GM06990 (cell line): ENCODE measurements around the gene PROCA1.

Source experiments
- DNase-seq: peaks from one replicate; pipeline ENCODE4 v3.0.0-alpha.2; 2011; ENCODE audit not compliant: insufficient read length; ENCODE audit errors: extremely low read depth
- H3K27me3 ChIP-seq: replicated peaks from 2 replicates; pipeline ENCODE4 v1.6.0; 2011; ENCODE audit warnings: low read length; ENCODE audit not compliant: control insufficient read depth, insufficient read depth
- H3K36me3 ChIP-seq: 2 replicates; pipeline ENCODE4 v1.5.1; 2011; ENCODE audit warnings: low read length; ENCODE audit not compliant: control insufficient read depth, insufficient read depth
- H3K4me3 ChIP-seq: replicated peaks from 2 replicates; pipeline ENCODE4 v1.5.1; 2011; ENCODE audit warnings: low read depth, mild to moderate bottlenecking, control low read depth, low read length
- CTCF ChIP-seq: IDR thresholded peaks from 2 replicates; pipeline ENCODE4 v1.5.1; 2011; ENCODE audit warnings: low read length, control low read depth, mild to moderate bottlenecking, inconsistent platforms; ENCODE audit not compliant: insufficient read depth, poor library complexity, severe bottlenecking

PROCA1 gene

GRCh38 chr17:28755486-28755885, 43.8 kb upstream of the PROCA1 start:
- DNase-seq: no peak
- Histone ChIP-seq H3K27me3 (no peaks in the 10 kb centered on the region), H3K36me3 (peaks cover 20% of the 10 kb centered on the region), H3K4me3 (no peak overlapping the region)
- TF ChIP-seq CTCF: no peak

GRCh38 chr17:28751600-28752366, 40.1 kb upstream of the PROCA1 start:
- Histone ChIP-seq H3K36me3 (peaks cover 33% of the 10 kb centered on the region), H3K27me3 (no peaks in the 10 kb centered on the region), H3K4me3 (no peak overlapping the region)
- DNase-seq: no peak
- TF ChIP-seq CTCF: no peak

GRCh38 chr17:28750178-28751047, 38.7 kb upstream of the PROCA1 start:
- peak; percentile 75 for DNase-seq
- Histone ChIP-seq H3K27me3 (no peaks in the 10 kb centered on the region), H3K36me3 (peaks cover 46% of the 10 kb centered on the region)

GRCh38 chr17:28749516-28750177, 38.0 kb upstream of the PROCA1 start:
- DNase-seq: no peak
- TF ChIP-seq CTCF: no peak
- Histone ChIP-seq H3K36me3 (peaks cover 46% of the 10 kb centered on the region), H3K27me3 (no peaks in the 10 kb centered on the region), H3K4me3 (no peak overlapping the region)

More at GRCh38 chr17:28750178-28751047, 38.7 kb upstream of the PROCA1 start:
- peak; percentile 100 for TF ChIP-seq CTCF
- no peak overlapping the region for H3K4me3 ChIP-seq

GRCh38 chr17:28748852-28749515, 37.3 kb upstream of the PROCA1 start:
- TF ChIP-seq CTCF: no peak
- H3K36me3 ChIP-seq: peaks cover 46% of the 10 kb centered on the region
- no peak for DNase-seq
- no peak overlapping the region for H3K4me3 ChIP-seq
- H3K27me3 ChIP-seq: no peaks in the 10 kb centered on the region
